ENCODE measurements around the gene PHACTR2. TPM values are rescaled to one million over a fixed set of nuclear protein-coding genes. Genes with fewer than 3 reads are reported as not detected.
"Not testable (repeated sequence)": the region's sequence is repeated elsewhere in the genome, so short reads cannot be mapped to it uniquely, and the experiment has no call there.

Gene PHACTR2
- total and polyA plus RNA-seq, 10 of the 15 experiments (the other 5 are each of a cell fraction or from before 2014, with no cell fraction given): 1.4 to 19.1 (median 5.3) TPM

- TF ChIP-seq CEBPZ (IDR thresholded peaks at IDR 0.05; ENCODE audit: low read depth, low read length) (no peak), RCOR1 (conservative IDR thresholded peaks at IDR 0.05; ENCODE audit: low read depth, low read length) (no peak), NR2F1 (conservative IDR thresholded peaks at IDR 0.05) (no peak), TCF3 (IDR thresholded peaks at IDR 0.05; ENCODE audit: borderline replicate concordance, insufficient read depth, low read depth, low read length) (no peak)
These were observed 115.5 kb downstream of the PHACTR2 start (continued) for GRCh38 chr6:143793280-143793619.

GRCh38 chr6:143796551-143796950 lies 118.8 kb downstream of the PHACTR2 start:
- H3K79me2 ChIP-seq (ENCODE audit: control insufficient read depth, insufficient read depth, low read length); H3K4me2 ChIP-seq (ENCODE audit: control insufficient read depth, insufficient read depth); ATAC-seq; SMC1A ChIA-PET (ENCODE audit: uncharacterized antibody, unreplicated experiment); in situ Hi-C loops (cut with MboI); H4K20me1 ChIP-seq (ENCODE audit: control insufficient read depth, insufficient read depth); H2AFZ ChIP-seq (ENCODE audit: control insufficient read depth, low read depth, low read length); CTCF ChIA-PET; FAIRE-seq; H3K27me3 ChIP-seq (replicated peaks in 1 of 2; ENCODE audit: control insufficient read depth in 2 of 2, insufficient read depth in 2 of 2, low read length in 1 of 2); BruUV-seq (replicated peaks); RAD21 ChIA-PET (ENCODE audit: unreplicated experiment); H3K4me1 ChIP-seq (ENCODE audit: control insufficient read depth, insufficient read depth, low read length); intact Hi-C loops (cut with micrococcal nuclease; ENCODE audit: unreplicated experiment); DNase-seq (ENCODE audit: low read depth, low spot score); H3K4me3 ChIP-seq; H3K36me3 ChIP-seq (ENCODE audit: control insufficient read depth in 2 of 2, insufficient read depth in 2 of 2, low read length in 1 of 2); H3K9ac ChIP-seq (ENCODE audit: control insufficient read depth, insufficient read depth, low read length); H3K9me3 ChIP-seq (replicated peaks; ENCODE audit: control insufficient read depth, insufficient read depth, low read length); POLR2A ChIA-PET; H3K27ac ChIP-seq (ENCODE audit: control insufficient read depth, insufficient read depth): not testable (repeated sequence)
- WGBS (ENCODE audit: insufficient coverage, insufficient replicate concordance, low lambda C conversion rate, missing lambda C conversion rate): 94% methylated on average over 2 of the region's 2 CpGs

- H2AFZ ChIP-seq (ENCODE audit: control insufficient read depth, low read depth, low read length); BruUV-seq (replicated peaks); CTCF ChIA-PET; H3K9me3 ChIP-seq (replicated peaks; ENCODE audit: control insufficient read depth, insufficient read depth, low read length); H3K4me1 ChIP-seq (ENCODE audit: control insufficient read depth, insufficient read depth, low read length); H3K36me3 ChIP-seq (ENCODE audit: control insufficient read depth in 2 of 2, insufficient read depth in 2 of 2, low read length in 1 of 2); in situ Hi-C loops (cut with MboI); SMC1A ChIA-PET (ENCODE audit: uncharacterized antibody, unreplicated experiment); H3K27ac ChIP-seq (ENCODE audit: control insufficient read depth, insufficient read depth); H3K9ac ChIP-seq (ENCODE audit: control insufficient read depth, insufficient read depth, low read length); H3K27me3 ChIP-seq (replicated peaks in 1 of 2; ENCODE audit: control insufficient read depth in 2 of 2, insufficient read depth in 2 of 2, low read length in 1 of 2); H3K79me2 ChIP-seq (ENCODE audit: control insufficient read depth, insufficient read depth, low read length); RAD21 ChIA-PET (ENCODE audit: unreplicated experiment); DNase-seq (ENCODE audit: low read depth, low spot score); intact Hi-C loops (cut with micrococcal nuclease; ENCODE audit: unreplicated experiment); H3K4me2 ChIP-seq (ENCODE audit: control insufficient read depth, insufficient read depth); FAIRE-seq; H4K20me1 ChIP-seq (ENCODE audit: control insufficient read depth, insufficient read depth); H3K4me3 ChIP-seq; ATAC-seq; POLR2A ChIA-PET: not testable (repeated sequence)
- WGBS (ENCODE audit: insufficient coverage, insufficient replicate concordance, low lambda C conversion rate, missing lambda C conversion rate): 49% methylated on average over 3 of the region's 3 CpGs
These were observed 120.7 kb downstream of the PHACTR2 start for GRCh38 chr6:143798487-143798886.
